Hepatocyte (in vitro differentiated cells): ENCODE measurements around the gene SLC17A9. TPM values are rescaled to one million over a fixed set of nuclear protein-coding genes. Genes with fewer than 3 reads are reported as not detected.

Experiments
- DNase-seq: peaks from one replicate; pipeline ENCODE4 v3.0.0-alpha.2; 2016; ENCODE audit warnings: low spot score
- H2AFZ ChIP-seq: fragments of 200-600 bp; sonication (generic); 2 replicates; pipeline ENCODE4 v1.6.0; 2016; ENCODE audit warnings: antibody characterized with exemption, mild to moderate bottlenecking
- H3K27ac ChIP-seq: fragments of 200-600 bp; sonication (generic); 2 replicates; pipeline ENCODE4 v1.5.1; 2016; ENCODE audit warnings: mild to moderate bottlenecking
- H3K27me3 ChIP-seq: fragments of 200-600 bp; sonication (generic); 2 replicates; pipeline ENCODE4 v1.6.1; 2016
- H3K36me3 ChIP-seq: fragments of 200-600 bp; sonication (generic); replicated peaks from 2 replicates; pipeline ENCODE4 v1.5.1; 2016; ENCODE audit warnings: low read depth; ENCODE audit not compliant: insufficient read depth
- H3K4me1 ChIP-seq: fragments of 200-600 bp; sonication (generic); 2 replicates; pipeline ENCODE4 v1.5.1; 2016; ENCODE audit warnings: mild to moderate bottlenecking, moderate library complexity; ENCODE audit not compliant: insufficient read depth
- H3K4me2 ChIP-seq: fragments of 200-600 bp; sonication (generic); 2 replicates; pipeline ENCODE4 v1.6.0; 2016
- H3K4me3 ChIP-seq: fragments of 200-600 bp; sonication (generic); 2 replicates; pipeline ENCODE4 v1.5.1; 2016; ENCODE audit warnings: mild to moderate bottlenecking
- H3K79me2 ChIP-seq: fragments of 200-600 bp; sonication (generic); 2 replicates; pipeline ENCODE4 v1.6.0; 2017; ENCODE audit warnings: mild to moderate bottlenecking
- H3K9me2 ChIP-seq: fragments of 200-600 bp; sonication (generic); replicated peaks from 2 replicates; pipeline ENCODE4 v1.6.0; 2017; ENCODE audit warnings: mild to moderate bottlenecking; ENCODE audit not compliant: insufficient read depth
- H3K9me3 ChIP-seq: fragments of 200-600 bp; sonication (generic); 2 replicates; pipeline ENCODE4 v1.5.1; 2016; ENCODE audit warnings: low read depth, mild to moderate bottlenecking
- H4K20me1 ChIP-seq: fragments of 200-600 bp; sonication (generic); 2 replicates; pipeline ENCODE4 v1.6.0; 2016; ENCODE audit warnings: mild to moderate bottlenecking; ENCODE audit not compliant: insufficient read depth, poor library complexity, severe bottlenecking
- CTCF ChIP-seq: fragments of 200-600 bp; sonication (generic); IDR thresholded peaks from 2 replicates; pipeline ENCODE4 v1.5.1; 2016; ENCODE audit warnings: antibody characterized with exemption, mild to moderate bottlenecking; ENCODE audit not compliant: poor library complexity
- EZH2 ChIP-seq: fragments of 200-600 bp; sonication (generic); IDR thresholded peaks from 2 replicates; pipeline ENCODE4 v1.6.1; 2016; ENCODE audit warnings: antibody characterized with exemption, mild to moderate bottlenecking, borderline replicate concordance
- EZH2phosphoT487 ChIP-seq: fragments of 200-600 bp; sonication (generic); IDR thresholded peaks from one replicate; pipeline ENCODE4 v1.6.1; 2018; ENCODE audit warnings: antibody characterized with exemption, mild to moderate bottlenecking, low read depth, moderate library complexity; ENCODE audit not compliant: unreplicated experiment, severe bottlenecking
- WGBS: methylation state at CpG from one replicate; pipeline ENCODE4 v1.1.6; 2016; ENCODE audit warnings: low lambda C conversion rate; ENCODE audit errors: missing lambda C conversion rate; 5-methylcytosine and 5-hydroxymethylcytosine counted together
- polyA plus RNA-seq: library from polyadenylated mRNA; unstranded; fragments of >200 nt; fragmentation: Nextera tagmentation; extraction: Ambion mirVana; gene quantifications from 2 replicates; pipeline ENCODE4 v1.2.1, GENCODE V29; 2016
- total RNA-seq: library from RNA; depleted of rRNA; stranded (reverse); fragments of >200 nt; gene quantifications from 2 replicates; pipeline ENCODE4 v1.2.3, GENCODE V29; 2014

Gene SLC17A9
- total and polyA plus RNA-seq, 2 experiments from 2014 or later = 26.9 to 83.9 TPM

- H3K4me1 ChIP-seq = peaks cover 11% of the 10 kb centered on the region
- TF ChIP-seq EZH2phosphoT487 (no peak), EZH2 (peak; percentile 62), CTCF (no peak)
Measured at GRCh38 chr20:63007360-63007645, 54.8 kb downstream of the SLC17A9 start.

DNA sequence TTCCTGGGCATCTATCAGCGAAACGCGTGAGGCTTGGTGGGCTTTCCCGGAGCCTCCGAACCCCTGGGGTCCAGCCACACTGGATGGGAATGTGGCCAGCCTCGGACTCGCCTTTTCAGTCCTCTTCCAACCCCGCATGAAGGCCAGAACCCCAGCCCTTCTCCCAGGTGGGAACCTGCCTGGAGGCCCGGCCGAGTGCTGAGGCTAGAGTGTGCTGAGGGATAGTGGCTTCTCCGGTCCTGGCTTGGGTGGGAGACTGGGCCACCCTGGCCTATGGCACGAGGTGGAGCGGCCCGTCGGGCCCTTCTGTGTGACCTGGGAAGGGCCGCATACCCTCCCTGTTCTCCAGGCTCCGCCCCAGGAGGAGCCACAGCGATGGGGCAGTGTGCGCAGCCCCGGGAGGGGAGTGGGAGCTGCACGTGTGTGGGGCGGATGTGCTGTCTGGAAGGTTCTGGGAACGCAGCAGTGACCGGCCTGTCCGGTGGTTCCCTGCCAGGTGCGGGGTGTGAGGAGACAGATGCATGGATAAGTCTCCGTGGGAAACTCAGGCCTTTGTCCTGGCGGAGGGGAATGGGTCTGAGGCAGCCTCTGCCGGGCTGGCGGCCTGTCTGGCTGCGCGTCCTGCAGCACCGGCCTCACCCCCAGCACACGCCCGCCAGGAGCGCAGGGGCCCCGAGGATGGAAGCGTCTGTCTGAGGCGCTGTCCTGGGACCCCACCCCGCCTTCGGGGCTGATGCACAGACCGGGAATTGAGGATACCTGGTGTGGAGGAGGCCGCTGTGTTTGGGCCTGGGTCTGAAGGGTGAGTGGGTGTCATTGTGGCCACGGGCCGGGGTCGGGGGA lies 55.4 kb downstream of the SLC17A9 start:
- H3K4me1 ChIP-seq = peaks cover 11% of the 10 kb centered on the region
- 22% methylated on average over 45 of the region's 46 CpGs for WGBS
- no peaks in the 10 kb centered on the region for H3K79me2 ChIP-seq
- no peaks in the 10 kb centered on the region for H3K9me3 ChIP-seq
- no peaks in the 10 kb centered on the region for H3K36me3 ChIP-seq
- no peak overlapping the region for H3K27ac ChIP-seq
- DNase-seq = no peak
- no peak overlapping the region for H3K4me3 ChIP-seq
- H3K9me2 ChIP-seq = no peaks in the 10 kb centered on the region
- no peak for TF ChIP-seq EZH2phosphoT487
- peak; percentile 46 for TF ChIP-seq EZH2
- no peak overlapping the region for H2AFZ ChIP-seq
- H3K4me2 ChIP-seq = no peak overlapping the region
- H4K20me1 ChIP-seq = no peaks in the 10 kb centered on the region
- peaks cover 92% of the 10 kb centered on the region for H3K27me3 ChIP-seq

More at GRCh38 chr20:63007360-63007645, 54.8 kb downstream of the SLC17A9 start:
- H3K27ac ChIP-seq = no peak overlapping the region
- H3K9me2 ChIP-seq = no peaks in the 10 kb centered on the region
- no peak overlapping the region for H2AFZ ChIP-seq
- no peak for DNase-seq
- H3K36me3 ChIP-seq = no peaks in the 10 kb centered on the region
- no peaks in the 10 kb centered on the region for H3K79me2 ChIP-seq
- peak overlapping the region; percentile 76 for H3K4me2 ChIP-seq
- H3K4me3 ChIP-seq = no peak overlapping the region
- peaks cover 92% of the 10 kb centered on the region for H3K27me3 ChIP-seq
- H3K9me3 ChIP-seq = no peaks in the 10 kb centered on the region
- WGBS = 5% methylated on average over 24 of the region's 24 CpGs
- no peaks in the 10 kb centered on the region for H4K20me1 ChIP-seq

DNA sequence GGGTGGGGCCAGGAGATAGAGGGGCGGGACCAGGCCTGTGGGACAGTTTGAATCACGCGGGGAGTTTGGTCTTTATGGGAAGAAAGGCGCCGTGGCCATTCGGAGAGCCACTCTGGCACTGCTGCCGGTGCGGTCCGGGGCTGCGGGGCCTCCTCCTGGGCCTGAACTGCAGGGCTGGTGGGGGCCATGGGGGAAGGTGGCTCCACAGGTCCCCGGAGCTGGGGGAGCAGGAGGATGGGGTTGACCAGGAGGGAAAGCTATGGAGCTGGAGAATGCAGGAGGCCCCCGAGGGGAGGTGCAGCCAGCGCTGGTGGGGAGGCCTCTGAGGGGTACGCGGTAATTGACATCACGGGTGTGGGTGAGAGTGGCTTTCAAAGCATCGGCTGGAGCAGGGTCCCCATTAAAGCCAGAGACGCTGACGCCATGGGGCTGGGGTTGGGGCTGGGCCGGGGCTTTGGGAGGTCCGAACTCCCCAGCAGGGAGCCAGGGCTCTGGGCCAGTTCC lies 56.1 kb downstream of the SLC17A9 start:
- DNase-seq = no peak
- 22% methylated on average over 18 of the region's 21 CpGs for WGBS
- Histone ChIP-seq H3K9me3 (no peaks in the 10 kb centered on the region), H3K4me2 (peak overlapping the region; percentile 90), H2AFZ (no peak overlapping the region), H3K79me2 (no peaks in the 10 kb centered on the region), H4K20me1 (no peaks in the 10 kb centered on the region), H3K4me1 (peaks cover 11% of the 10 kb centered on the region), H3K4me3 (no peak overlapping the region), H3K27me3 (peaks cover 88% of the 10 kb centered on the region), H3K27ac (no peak overlapping the region), H3K36me3 (no peaks in the 10 kb centered on the region), H3K9me2 (no peaks in the 10 kb centered on the region)
- TF ChIP-seq CTCF = no peak
- TF ChIP-seq EZH2phosphoT487 = no peak
- TF ChIP-seq EZH2 = no peak
